PC-3 (cell line): ENCODE results near the gene EPHB2. TPM values are rescaled to one million over a fixed set of nuclear protein-coding genes. Genes with fewer than 3 reads are reported as not detected.
"Not testable (repeated sequence)": the region's sequence is repeated elsewhere in the genome, so short reads cannot be mapped to it uniquely, and the experiment has no call there.

Experiments used
- ATAC-seq: fragments of 200-7000 bp; cut with Tn5 transposase; 2 replicates; pipeline ENCODE4 v1.9.1; 2020; ENCODE audit warnings: mild to moderate bottlenecking, moderate library complexity
- BruUV-seq: library from RNA; stranded (reverse); fragments of 400-500 nt; replicated peaks from 2 replicates; lab custom pipeline; 2021; lab: Mats Ljungman, UMichigan
- CTCF ChIA-PET: fragments of 300-600 bp; sonication (Branson Sonifier 250); formaldehyde crosslinking; loops from one replicate; lab custom pipeline; 2022; ENCODE audit warnings: antibody characterized with exemption; lab: Charles Lee
- POLR2A ChIA-PET: fragments of 300-600 bp; sonication (Branson Sonifier 250); formaldehyde crosslinking; loops from one replicate; lab custom pipeline; 2022; ENCODE audit warnings: antibody characterized with exemption; ENCODE audit not compliant: unreplicated experiment; lab: Charles Lee
- DNase-seq: peaks from one replicate; pipeline ENCODE4 v3.0.0-alpha.2; 2015
- H2AFZ ChIP-seq: fragments of 300-600 bp; sonication (generic); 2 replicates; pipeline ENCODE4 v1.6.0; 2016; ENCODE audit warnings: antibody characterized with exemption, low read length
- H3F3A ChIP-seq: fragments of 300-600 bp; sonication (generic); one replicate; pipeline ENCODE4 v1.6.0; 2017; ENCODE audit warnings: antibody characterized with exemption, low read length, control low read depth, mild to moderate bottlenecking; ENCODE audit not compliant: unreplicated experiment
- H3K27ac ChIP-seq: fragments of 300-600 bp; sonication (generic); 2 replicates; pipeline ENCODE4 v1.5.1; 2016; ENCODE audit warnings: mild to moderate bottlenecking, low read length
- H3K27me3 ChIP-seq: fragments of 300-600 bp; sonication (generic); 2 replicates; pipeline ENCODE4 v1.6.1; 2016; ENCODE audit warnings: low read length, mixed read lengths
- H3K36me3 ChIP-seq: fragments of 300-600 bp; sonication (generic); 2 replicates; pipeline ENCODE4 v1.6.1; 2016; ENCODE audit warnings: low read depth, mixed run types, low read length, mixed read lengths
- H3K4me1 ChIP-seq: fragments of 300-600 bp; sonication (generic); 2 replicates; pipeline ENCODE4 v1.5.1; 2016; ENCODE audit warnings: low read length; ENCODE audit not compliant: insufficient read depth
- H3K4me2 ChIP-seq: fragments of 300-600 bp; sonication (generic); 2 replicates; pipeline ENCODE4 v1.6.0; 2016; ENCODE audit warnings: low read length
- H3K4me3 ChIP-seq: fragments of 300-600 bp; sonication (generic); 2 replicates; pipeline ENCODE4 v1.5.1; 2016; ENCODE audit warnings: mild to moderate bottlenecking, low read length, mixed read lengths
- H3K79me2 ChIP-seq: fragments of 300-600 bp; sonication (generic); 2 replicates; pipeline ENCODE4 v1.6.1; 2017; ENCODE audit warnings: low read length, mixed read lengths
- H3K9ac ChIP-seq: fragments of 300-600 bp; sonication (generic); 2 replicates; pipeline ENCODE4 v1.6.0; 2016; ENCODE audit warnings: mild to moderate bottlenecking, low read length
- H3K9me2 ChIP-seq: fragments of 300-600 bp; sonication (generic); replicated peaks from 2 replicates; pipeline ENCODE4 v1.6.1; 2016; ENCODE audit warnings: mixed run types, low read length, mixed read lengths
- H3K9me3 ChIP-seq: fragments of 300-600 bp; sonication (generic); 2 replicates; pipeline ENCODE4 v1.6.1; 2016; ENCODE audit warnings: low read length, mixed read lengths
- H4K20me1 ChIP-seq: fragments of 300-600 bp; sonication (generic); 2 replicates; pipeline ENCODE4 v1.6.1; 2016; ENCODE audit warnings: low read length, mixed read lengths
- CTCF ChIP-seq: fragments of 300-600 bp; sonication (generic); conservative IDR thresholded peaks from 2 replicates; pipeline ENCODE4 v1.5.1; 2017; ENCODE audit warnings: antibody characterized with exemption, low read depth, mild to moderate bottlenecking, low read length
- EZH2 ChIP-seq: fragments of 300-600 bp; sonication (generic); IDR thresholded peaks from one replicate; pipeline ENCODE4 v1.6.1; 2017; ENCODE audit warnings: antibody characterized with exemption, mild to moderate bottlenecking, low read length; ENCODE audit not compliant: unreplicated experiment
- EZH2phosphoT487 ChIP-seq: fragments of 300-600 bp; sonication (generic); IDR thresholded peaks from 2 replicates; pipeline ENCODE4 v1.6.1; 2018; ENCODE audit warnings: mild to moderate bottlenecking, antibody characterized with exemption, low read length, borderline replicate concordance
- intact Hi-C: fragments of 100-400 bp; cut with micrococcal nuclease; formaldehyde crosslinking; loops from 2 replicates; pipeline ENCODE4 v1.9.0; 2023
- total RNA-seq: library from RNA; depleted of rRNA; stranded (reverse); fragments of >200 nt; gene quantifications from 2 replicates; pipeline ENCODE4 v1.2.3, GENCODE V29; 2014

The EPHB2 gene
- total RNA-seq, 1 experiment from 2014 or later = 23.2 TPM

- H3K9me3 ChIP-seq = no peaks in the 10 kb centered on the region
- no peak for TF ChIP-seq EZH2phosphoT487
- TF ChIP-seq EZH2 = no peak
- no peak for TF ChIP-seq CTCF
- no peak overlapping the region for H3K9ac ChIP-seq
- ChIA-PET POLR2A (no interaction called here), CTCF (no interaction called here)
- no peak overlapping the region for H3K4me2 ChIP-seq
- intact Hi-C loops = no loop called here
- no peak overlapping the region for H2AFZ ChIP-seq
- peaks cover 9% of the 10 kb centered on the region for H3K27me3 ChIP-seq
- H3K4me1 ChIP-seq = no peaks in the 10 kb centered on the region
- no peaks in the 10 kb centered on the region for H3K9me2 ChIP-seq
- H3K4me3 ChIP-seq = no peak overlapping the region
- DNase-seq (no peak), ATAC-seq (no peak)
- no peak overlapping the region for H3K27ac ChIP-seq
- no peaks in the 10 kb centered on the region for H3K36me3 ChIP-seq
- no peaks in the 10 kb centered on the region for H3K79me2 ChIP-seq
- no TSS peak for BruUV-seq
- H4K20me1 ChIP-seq = no peaks in the 10 kb centered on the region
- no peaks in the 10 kb centered on the region for H3F3A ChIP-seq
Observed at GRCh38 chr1:22662986-22663408, 47.6 kb upstream of the EPHB2 start.

- peak; percentile 55; the same call in 1 of the 2 replicates for ATAC-seq
- Histone ChIP-seq H3K79me2 (no peaks in the 10 kb centered on the region), H3K27ac (no peak overlapping the region), H3K27me3 (peaks cover 16% of the 10 kb centered on the region), H3F3A (no peaks in the 10 kb centered on the region), H3K9me3 (no peaks in the 10 kb centered on the region), H3K4me1 (no peaks in the 10 kb centered on the region), H3K9ac (no peak overlapping the region), H3K36me3 (no peaks in the 10 kb centered on the region), H2AFZ (no peak overlapping the region), H3K9me2 (no peaks in the 10 kb centered on the region), H3K4me2 (no peak overlapping the region), H4K20me1 (no peaks in the 10 kb centered on the region), H3K4me3 (no peak overlapping the region)
- CTCF ChIA-PET = no interaction called here
- peak; percentile 42 for DNase-seq
- no TSS peak for BruUV-seq
- POLR2A ChIA-PET = no interaction called here
- TF ChIP-seq EZH2 (no peak), EZH2phosphoT487 (no peak), CTCF (peak; percentile 77)
- intact Hi-C loops = loop anchor here (2.0 kb wide), 1 partner anchor 265 kb away; no protein-coding TSS in a partner anchor
Observed at GRCh38 chr1:22665752-22666151, 44.9 kb upstream of the EPHB2 start.

GRCh38 chr1:22666412-22666811 is 44.2 kb upstream of the EPHB2 start:
- no peaks in the 10 kb centered on the region for H3K9me2 ChIP-seq
- DNase-seq (no peak), ATAC-seq (no peak)
- H3K4me2 ChIP-seq = no peak overlapping the region
- peaks cover 16% of the 10 kb centered on the region for H3K27me3 ChIP-seq
- BruUV-seq = no TSS peak
- no peaks in the 10 kb centered on the region for H3K36me3 ChIP-seq
- no peak for TF ChIP-seq EZH2phosphoT487
- no peak for TF ChIP-seq EZH2
- no peak for TF ChIP-seq CTCF
- no peaks in the 10 kb centered on the region for H3K79me2 ChIP-seq
- no peak overlapping the region for H3K4me3 ChIP-seq
- ChIA-PET POLR2A (no interaction called here), CTCF (interaction anchor here (0.6 kb wide), 1 partner anchor 236 kb away, joined by 4 read pairs; no protein-coding TSS in a partner anchor)
- no peaks in the 10 kb centered on the region for H4K20me1 ChIP-seq
- H3K4me1 ChIP-seq = no peaks in the 10 kb centered on the region
- H3F3A ChIP-seq = no peaks in the 10 kb centered on the region
- H2AFZ ChIP-seq = no peak overlapping the region
- intact Hi-C loops = no loop called here
- H3K9ac ChIP-seq = no peak overlapping the region
- no peaks in the 10 kb centered on the region for H3K9me3 ChIP-seq
- no peak overlapping the region for H3K27ac ChIP-seq

GRCh38 chr1:22668840-22669239 is 41.8 kb upstream of the EPHB2 start:
- H4K20me1 ChIP-seq, H3K9me3 ChIP-seq, intact Hi-C loops, H3K4me3 ChIP-seq, H3K27ac ChIP-seq, H2AFZ ChIP-seq, H3K4me1 ChIP-seq, H3K79me2 ChIP-seq, H3K4me2 ChIP-seq, POLR2A ChIA-PET, DNase-seq, H3K36me3 ChIP-seq, H3K9me2 ChIP-seq, CTCF ChIA-PET, ATAC-seq, H3F3A ChIP-seq, BruUV-seq, H3K9ac ChIP-seq: not testable (repeated sequence)
- H3K27me3 ChIP-seq = peaks cover 16% of the 10 kb centered on the region
